Mucosa of gallbladder (tissue), 1 donor: Measurements from ENCODE around the gene RPL28. TPM values are rescaled to one million over a fixed set of nuclear protein-coding genes. Genes with fewer than 3 reads are reported as not detected.
"Not testable (repeated sequence)": the region's sequence is repeated elsewhere in the genome, so short reads cannot be mapped to it uniquely, and the experiment has no call there.

Source experiments
- DNase-seq: peaks from one replicate; pipeline ENCODE4 v3.0.0-alpha.2; 2020; ENCODE audit warnings: low spot score
- total RNA-seq: library from RNA; stranded (reverse); gene quantifications from one replicate; pipeline ENCODE4 v1.2.1, GENCODE V29; 2021
- donor health status: DM: no; HTN: no; CAD: no.

The RPL28 gene
- total RNA-seq, 1 donor from 2014 or later: 1,612 TPM

GRCh38 chr19:55447421-55448174, 61.9 kb downstream of the RPL28 start:
- DNase-seq: no peak

GRCh38 chr19:55448175-55448490, 62.4 kb downstream of the RPL28 start:
- not testable (repeated sequence) for DNase-seq

- DNase-seq: no peak
Observed at GRCh38 chr19:55449469-55449868, 63.7 kb downstream of the RPL28 start.

GRCh38 chr19:55451163-55451964, 65.6 kb downstream of the RPL28 start:
- no peak for DNase-seq

DNA sequence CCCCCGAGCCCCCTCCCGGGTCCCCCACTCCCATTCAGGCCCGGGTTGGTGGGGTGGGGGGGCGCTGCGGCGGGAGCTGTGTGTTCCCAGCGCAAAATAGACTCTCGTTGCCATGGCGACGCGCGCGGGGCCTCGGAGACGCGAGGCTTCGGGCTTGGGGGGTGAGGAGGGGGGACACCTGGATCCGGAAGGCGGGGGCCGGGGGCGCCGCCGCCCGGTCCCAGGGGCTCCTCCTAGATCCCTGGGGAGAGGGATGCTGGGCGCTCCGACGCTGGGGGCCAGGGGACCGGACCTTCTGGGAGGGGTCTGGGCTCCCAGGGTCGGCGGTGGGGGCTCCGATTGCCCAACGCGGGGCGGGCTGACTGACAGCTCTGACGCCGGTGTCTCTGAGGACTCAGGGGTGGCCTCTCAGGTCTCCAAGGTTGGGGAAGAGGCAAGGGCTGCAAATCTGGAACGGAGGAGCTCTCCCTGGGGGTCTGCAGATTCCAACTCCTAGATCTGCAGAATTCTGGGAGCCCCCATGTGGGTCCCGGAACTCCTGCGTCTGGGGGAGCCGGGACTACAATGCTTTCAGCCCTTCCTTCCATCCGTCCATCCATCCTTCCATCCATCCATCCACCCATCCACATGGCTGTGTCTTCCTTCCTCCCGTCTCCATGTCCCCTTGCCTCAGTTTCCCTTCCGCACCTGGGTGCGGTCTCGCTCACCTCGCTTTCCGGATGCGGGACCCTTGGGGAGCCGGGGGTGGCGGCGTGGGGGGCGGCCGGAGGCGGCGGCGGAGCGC, 66.4 kb downstream of the RPL28 start:
- no peak for DNase-seq

Other genes with a start within 250 kb of the RPL28 start
- 0.72 TPM for gene TNNT1, start 236.7 kb upstream of the RPL28 start, total RNA-seq
- gene TNNI3, start 228.2 kb upstream of the RPL28 start, total RNA-seq: not detected
- gene DNAAF3, start 219.3 kb upstream of the RPL28 start, total RNA-seq: 7.3 TPM
- not detected for gene SYT5, start 205.6 kb upstream of the RPL28 start, total RNA-seq
- gene PTPRH, start 176.4 kb upstream of the RPL28 start, total RNA-seq: 175 TPM
- gene TMEM86B, start 157.2 kb upstream of the RPL28 start, total RNA-seq: 193 TPM
- 108 TPM for gene PPP6R1, start 126.9 kb upstream of the RPL28 start, total RNA-seq
- 28.8 TPM for gene HSPBP1, start 105.8 kb upstream of the RPL28 start, total RNA-seq
- 5.2 TPM for gene BRSK1, start 101.9 kb upstream of the RPL28 start, total RNA-seq
- 10.1 TPM for gene TMEM150B, start 60.6 kb upstream of the RPL28 start, total RNA-seq
- gene KMT5C, start 46.1 kb upstream of the RPL28 start, total RNA-seq: 24.9 TPM
- not detected for gene COX6B2, start 31.2 kb upstream of the RPL28 start, total RNA-seq
- gene GARIN5B, start 22.7 kb upstream of the RPL28 start, total RNA-seq: not detected
- gene IL11, start 15.5 kb upstream of the RPL28 start, total RNA-seq: 0.69 TPM
- gene TMEM190, start 9.1 kb upstream of the RPL28 start, total RNA-seq: not detected
- 39.9 TPM for gene TMEM238, start 1.6 kb upstream of the RPL28 start, total RNA-seq
- gene UBE2S, start 21.9 kb downstream of the RPL28 start, total RNA-seq: 26.4 TPM
- not detected for gene SHISA7, start 57.4 kb downstream of the RPL28 start, total RNA-seq
- 53.5 TPM for gene ISOC2, start 75.7 kb downstream of the RPL28 start, total RNA-seq
- gene C19orf85, start 78.8 kb downstream of the RPL28 start, total RNA-seq: not detected
- gene ZNF628, start 90.7 kb downstream of the RPL28 start, total RNA-seq: 10.7 TPM
- gene NAT14, start 99.3 kb downstream of the RPL28 start, total RNA-seq: 23.1 TPM
- gene SSC5D, start 102.5 kb downstream of the RPL28 start, total RNA-seq: 49.7 TPM
- not detected for gene SBK2, start 151.2 kb downstream of the RPL28 start, total RNA-seq
- gene SBK3, start 159.6 kb downstream of the RPL28 start, total RNA-seq: 0.20 TPM
- 35.0 TPM for gene ZNF579, start 194.9 kb downstream of the RPL28 start, total RNA-seq
- 22.7 TPM for gene FIZ1, start 213.6 kb downstream of the RPL28 start, total RNA-seq
- 37.8 TPM for gene ZNF524, start 214.4 kb downstream of the RPL28 start, total RNA-seq
- 21.6 TPM for gene ZNF865, start 219.7 kb downstream of the RPL28 start, total RNA-seq
- 13.0 TPM for gene ZNF784, start 238.6 kb downstream of the RPL28 start, total RNA-seq